ENCODE data around the gene OR2K2.

- no peak for TF ChIP-seq CTCF (conservative IDR thresholded peaks at IDR 0.05)
- TF ChIP-seq ZFX (IDR thresholded peaks at IDR 0.05) = no peak
Observed at GRCh38 chr9:111294691-111295451, 35.2 kb downstream of the OR2K2 start.
